GM23248 (cell line): ENCODE measurements around the gene DMAC2. TPM values are rescaled to one million over a fixed set of nuclear protein-coding genes. Genes with fewer than 3 reads are reported as not detected.

Experiments used
- DNase-seq: peaks from one replicate; pipeline ENCODE4 v3.0.0-alpha.2; 2015
- H2AFZ ChIP-seq: fragments of 200-600 bp; sonication (generic); 2 replicates; pipeline ENCODE4 v1.6.1; 2016; ENCODE audit warnings: antibody characterized with exemption
- H3F3A ChIP-seq: fragments of 200-600 bp; sonication (generic); 2 replicates; pipeline ENCODE4 v1.6.1; 2016; ENCODE audit warnings: mild to moderate bottlenecking, antibody characterized with exemption, mixed run types; ENCODE audit not compliant: insufficient read depth
- H3K27ac ChIP-seq: fragments of 200-600 bp; sonication (generic); 2 replicates; pipeline ENCODE4 v1.5.1; 2016; ENCODE audit warnings: mild to moderate bottlenecking
- H3K27me3 ChIP-seq: fragments of 200-600 bp; sonication (generic); replicated peaks from 2 replicates; pipeline ENCODE4 v1.6.1; 2016; ENCODE audit warnings: mild to moderate bottlenecking; ENCODE audit not compliant: insufficient read depth
- H3K36me3 ChIP-seq: fragments of 200-600 bp; sonication (generic); 2 replicates; pipeline ENCODE4 v1.6.1; 2016; ENCODE audit warnings: low read depth, mild to moderate bottlenecking
- H3K4me1 ChIP-seq: fragments of 200-600 bp; sonication (generic); 2 replicates; pipeline ENCODE4 v1.6.1; 2016; ENCODE audit warnings: mild to moderate bottlenecking; ENCODE audit not compliant: insufficient read depth
- H3K4me2 ChIP-seq: fragments of 200-600 bp; sonication (generic); one replicate; pipeline ENCODE4 v1.6.1; 2016; ENCODE audit warnings: mild to moderate bottlenecking; ENCODE audit not compliant: unreplicated experiment
- H3K4me3 ChIP-seq: fragments of 200-600 bp; sonication (generic); 2 replicates; pipeline ENCODE4 v1.5.1; 2016; ENCODE audit warnings: mild to moderate bottlenecking
- H3K79me2 ChIP-seq: fragments of 200-600 bp; sonication (generic); 2 replicates; pipeline ENCODE4 v1.6.1; 2016; ENCODE audit warnings: mild to moderate bottlenecking; ENCODE audit not compliant: insufficient read depth
- H3K9ac ChIP-seq: fragments of 200-600 bp; sonication (generic); 2 replicates; pipeline ENCODE4 v1.6.1; 2016; ENCODE audit warnings: mild to moderate bottlenecking
- H3K9me2 ChIP-seq: fragments of 200-600 bp; sonication (generic); 2 replicates; pipeline ENCODE4 v1.6.1; 2016; ENCODE audit warnings: mixed run types, mild to moderate bottlenecking, moderate library complexity; ENCODE audit not compliant: insufficient read depth
- H3K9me3 ChIP-seq: fragments of 200-600 bp; sonication (generic); one replicate; pipeline ENCODE4 v1.6.1; 2017; ENCODE audit warnings: low read depth
- H4K20me1 ChIP-seq: fragments of 200-600 bp; sonication (generic); 2 replicates; pipeline ENCODE4 v1.6.0; 2016; ENCODE audit not compliant: insufficient read depth
- EZH2 ChIP-seq: fragments of 200-600 bp; sonication (generic); IDR thresholded peaks from 2 replicates; pipeline ENCODE4 v1.6.1; 2018; ENCODE audit warnings: antibody characterized with exemption, mild to moderate bottlenecking; ENCODE audit not compliant: insufficient read depth, poor library complexity, severe bottlenecking
- EZH2phosphoT487 ChIP-seq: fragments of 200-600 bp; sonication (generic); IDR thresholded peaks from 2 replicates; pipeline ENCODE4 v1.6.1; 2018; ENCODE audit warnings: antibody characterized with exemption, moderate library complexity, mild to moderate bottlenecking, low read depth; ENCODE audit not compliant: insufficient read depth
- WGBS, 2 experiments: methylation state at CpG; one replicate each; pipeline ENCODE4 v1.1.6; 2015 to 2017; ENCODE audit warnings: low lambda C conversion rate in 2 of 2, low coverage in 1 of 2; ENCODE audit errors: missing lambda C conversion rate in 2 of 2; 5-methylcytosine and 5-hydroxymethylcytosine counted together
- in situ Hi-C: fragments of 300-500 bp; cut with MboI; formaldehyde crosslinking; loops from 2 replicates; pipeline ENCODE4 v1.15.0; 2020
- polyA plus RNA-seq: library from polyadenylated mRNA; unstranded; fragments of >200 nt; fragmentation: Nextera tagmentation; extraction: Ambion mirVana; gene quantifications from 2 replicates; pipeline ENCODE4 v1.2.1, GENCODE V29; 2016
- total RNA-seq: library from RNA; depleted of rRNA; stranded (reverse); fragments of >200 nt; shearing (Covaris generic); gene quantifications from 2 replicates; pipeline ENCODE4 v1.2.3, GENCODE V29; 2014

DMAC2 gene
- total and polyA plus RNA-seq, 2 experiments from 2014 or later: 49.2 to 52.9 TPM

GRCh38 chr19:41425174-41426115 is 14.3 kb downstream of the DMAC2 start:
- no peak for DNase-seq
- in situ Hi-C loops: no loop called here
- no peaks in the 10 kb centered on the region for H3F3A ChIP-seq
- no peaks in the 10 kb centered on the region for H3K79me2 ChIP-seq
- H3K9me3 ChIP-seq: no peaks in the 10 kb centered on the region
- TF ChIP-seq EZH2 (no peak), EZH2phosphoT487 (no peak)
- H3K9me2 ChIP-seq: no peaks in the 10 kb centered on the region
- no peaks in the 10 kb centered on the region for H3K27me3 ChIP-seq
- no peak overlapping the region for H3K4me3 ChIP-seq
- H2AFZ ChIP-seq: no peak overlapping the region
- H3K27ac ChIP-seq: no peak overlapping the region
- no peaks in the 10 kb centered on the region for H3K36me3 ChIP-seq
- H4K20me1 ChIP-seq: no peaks in the 10 kb centered on the region
- no peak overlapping the region for H3K4me2 ChIP-seq
- peaks cover 14% of the 10 kb centered on the region; the same call in 1 of the 2 replicates for H3K4me1 ChIP-seq
- 92 to 95% methylated on average over 26 to 28 of the region's 28 CpGs for WGBS, 2 experiments
- no peak overlapping the region for H3K9ac ChIP-seq

GRCh38 chr19:41424335-41425173 is 15.2 kb downstream of the DMAC2 start:
- H3K4me3 ChIP-seq: no peak overlapping the region
- no peaks in the 10 kb centered on the region for H3K9me2 ChIP-seq
- WGBS, 2 experiments: 89 to 91% methylated on average over 20 to 21 of the region's 21 CpGs
- H3K4me2 ChIP-seq: no peak overlapping the region
- H3K27ac ChIP-seq: no peak overlapping the region
- no peaks in the 10 kb centered on the region for H3K27me3 ChIP-seq
- H3K9ac ChIP-seq: no peak overlapping the region
- in situ Hi-C loops: no loop called here
- no peaks in the 10 kb centered on the region for H3K79me2 ChIP-seq
- DNase-seq: no peak
- no peak for TF ChIP-seq EZH2
- no peak for TF ChIP-seq EZH2phosphoT487
- H3K4me1 ChIP-seq: peaks cover 14% of the 10 kb centered on the region; the same call in 1 of the 2 replicates
- H3F3A ChIP-seq: no peaks in the 10 kb centered on the region
- no peak overlapping the region for H2AFZ ChIP-seq
- H4K20me1 ChIP-seq: no peaks in the 10 kb centered on the region
- H3K36me3 ChIP-seq: 0 out of 2 replicates have a peak, but pooled peaks cover 3% of the 10 kb centered on the region
- H3K9me3 ChIP-seq: no peaks in the 10 kb centered on the region

GRCh38 chr19:41422955-41423354 is 16.8 kb downstream of the DMAC2 start:
- WGBS, 2 experiments: 86 to 91% methylated on average over 12 of the region's 12 CpGs
- H3K27ac ChIP-seq: no peak overlapping the region
- H3K9ac ChIP-seq: no peak overlapping the region
- H3K4me2 ChIP-seq: no peak overlapping the region
- no peak overlapping the region for H3K4me3 ChIP-seq
- TF ChIP-seq EZH2phosphoT487 (no peak), EZH2 (no peak)
- H3K9me2 ChIP-seq: no peaks in the 10 kb centered on the region
- DNase-seq: no peak
- H3F3A ChIP-seq: no peaks in the 10 kb centered on the region
- H3K36me3 ChIP-seq: 0 out of 2 replicates have a peak, but pooled peaks cover 3% of the 10 kb centered on the region
- in situ Hi-C loops: no loop called here
- peaks cover 9% of the 10 kb centered on the region; the same call in 1 of the 2 replicates for H3K4me1 ChIP-seq
- H3K27me3 ChIP-seq: no peaks in the 10 kb centered on the region
- H2AFZ ChIP-seq: no peak overlapping the region
- no peaks in the 10 kb centered on the region for H4K20me1 ChIP-seq
- no peaks in the 10 kb centered on the region for H3K79me2 ChIP-seq
- no peaks in the 10 kb centered on the region for H3K9me3 ChIP-seq

- no peak overlapping the region for H2AFZ ChIP-seq
- no peak overlapping the region for H3K27ac ChIP-seq
- H3K4me2 ChIP-seq: no peak overlapping the region
- H4K20me1 ChIP-seq: no peaks in the 10 kb centered on the region
- H3K27me3 ChIP-seq: no peaks in the 10 kb centered on the region
- no peak overlapping the region for H3K4me3 ChIP-seq
- no peaks in the 10 kb centered on the region for H3K79me2 ChIP-seq
- H3K9me3 ChIP-seq: no peaks in the 10 kb centered on the region
- no peaks in the 10 kb centered on the region for H3F3A ChIP-seq
- TF ChIP-seq EZH2 (no peak), EZH2phosphoT487 (no peak)
- H3K9ac ChIP-seq: no peak overlapping the region
- peaks cover 7% of the 10 kb centered on the region; the same call in 1 of the 2 replicates for H3K4me1 ChIP-seq
- no peaks in the 10 kb centered on the region for H3K9me2 ChIP-seq
- in situ Hi-C loops: no loop called here
- DNase-seq: no peak
- WGBS, 2 experiments: 84 to 85% methylated on average over 17 to 18 of the region's 18 CpGs
- H3K36me3 ChIP-seq: 0 out of 2 replicates have a peak, but pooled peaks cover 3% of the 10 kb centered on the region
Observed at GRCh38 chr19:41422456-41422855, 17.3 kb downstream of the DMAC2 start.
